Endothelial cell of umbilical vein (primary cell): Measurements from ENCODE around the gene NHP2. TPM values are rescaled to one million over a fixed set of nuclear protein-coding genes. Genes with fewer than 3 reads are reported as not detected.

ENCODE experiments used
- BruUV-seq: library from RNA; stranded (reverse); fragments of 400-500 nt; replicated peaks from 2 replicates; lab custom pipeline; 2021; lab: Mats Ljungman, UMichigan
- CTCF ChIA-PET: fragments of 300-600, 350-600 bp; sonication (Branson Sonifier 250); formaldehyde crosslinking; loops from one replicate; lab custom pipeline; 2021; ENCODE audit warnings: antibody characterized with exemption, inconsistent platforms; lab: Charles Lee
- POLR2A ChIA-PET: fragments of 300-600, 350-600 bp; sonication (Branson Sonifier 250); formaldehyde crosslinking; loops from one replicate; lab custom pipeline; 2021; ENCODE audit warnings: antibody characterized with exemption, inconsistent platforms; lab: Charles Lee
- DNase-seq: peaks from one replicate; pipeline ENCODE4 v3.0.0-alpha.2; 2011; ENCODE audit warnings: low read depth, low spot score
- FAIRE-seq: peaks from 2 replicates; lab custom pipeline; 2011; peaks lifted over from hg19 to GRCh38; lab: Jason Lieb, UNC
- H2AFZ ChIP-seq: 2 replicates; pipeline ENCODE4 v1.6.0; 2012; ENCODE audit warnings: low read depth, low read length, control low read depth, inconsistent platforms
- H3K27ac ChIP-seq: 2 replicates; pipeline ENCODE4 v1.5.1; 2011; ENCODE audit warnings: low read depth, mild to moderate bottlenecking, control low read depth, low read length, moderate library complexity; ENCODE audit not compliant: insufficient read depth
- H3K27me3 ChIP-seq, 2 experiments: 2 replicates each; pipeline versions ENCODE4 v1.6.0 to v1.6.1; 2011; ENCODE audit warnings: low read length in 2 of 2, mixed read lengths in 1 of 2; ENCODE audit not compliant: control insufficient read depth in 2 of 2, insufficient read depth in 2 of 2
- H3K36me3 ChIP-seq, 2 experiments: 2 replicates in 1 of 2; 3 replicates in 1 of 2; pipeline ENCODE4 v1.5.1; 2011; ENCODE audit warnings: low read length in 2 of 2, mild to moderate bottlenecking in 1 of 2, moderate library complexity in 1 of 2; ENCODE audit not compliant: control insufficient read depth in 2 of 2, insufficient read depth in 2 of 2; ENCODE audit errors: extremely low read depth in 1 of 2
- H3K4me1 ChIP-seq: 3 replicates; pipeline ENCODE4 v1.5.1; 2011; ENCODE audit warnings: mild to moderate bottlenecking, low read length; ENCODE audit not compliant: control insufficient read depth, insufficient read depth; ENCODE audit errors: extremely low read depth
- H3K4me2 ChIP-seq: 2 replicates; pipeline ENCODE4 v1.6.1; 2011; ENCODE audit warnings: low read length, control low read depth, mixed read lengths; ENCODE audit not compliant: insufficient read depth
- H3K4me3 ChIP-seq, 3 experiments: fragments of 200-600 bp in 1 of 3; sonication (generic), shearing (Covaris generic) in 1 of 3; replicated peaks in 1 of 3; 2 replicates each; pipeline ENCODE4 v1.5.1; 2011 to 2016; ENCODE audit warnings: control low read depth in 3 of 3, low read length in 3 of 3, mild to moderate bottlenecking in 2 of 3, inconsistent platforms in 1 of 3, low read depth in 1 of 3, moderate library complexity in 1 of 3; ENCODE audit not compliant: insufficient read depth in 1 of 3
- H3K79me2 ChIP-seq: 2 replicates; pipeline ENCODE4 v1.6.0; 2012; ENCODE audit warnings: low read length, inconsistent platforms; ENCODE audit not compliant: control insufficient read depth, insufficient read depth
- H3K9ac ChIP-seq: replicated peaks from 2 replicates; pipeline ENCODE3; 2011; ENCODE audit warnings: low read length, control low read depth; ENCODE audit not compliant: insufficient read depth; ENCODE audit errors: extremely low read depth
- H3K9me1 ChIP-seq: replicated peaks from 3 replicates; pipeline ENCODE4 v1.6.0; 2011; ENCODE audit warnings: mild to moderate bottlenecking, low read length; ENCODE audit not compliant: control insufficient read depth, insufficient read depth; ENCODE audit errors: extremely low read depth
- H3K9me3 ChIP-seq: replicated peaks from 2 replicates; pipeline ENCODE4 v1.5.1; 2012; ENCODE audit warnings: low read length, inconsistent platforms; ENCODE audit not compliant: control insufficient read depth, insufficient read depth
- H4K20me1 ChIP-seq: replicated peaks from 2 replicates; pipeline ENCODE3; 2011; ENCODE audit warnings: mild to moderate bottlenecking, low read length; ENCODE audit not compliant: control insufficient read depth, insufficient read depth; ENCODE audit errors: extremely low read depth
- CTCF ChIP-seq, 2 donors: IDR thresholded peaks; 1 replicate in 1 of 2; 2 replicates in 1 of 2; pipeline ENCODE4 v1.5.1; 2011; ENCODE audit warnings: low read length in 2 of 2, mild to moderate bottlenecking in 2 of 2, moderate library complexity in 2 of 2, control low read depth in 1 of 2, inconsistent platforms in 1 of 2, low read depth in 1 of 2; ENCODE audit not compliant: insufficient read depth in 1 of 2; ENCODE audit errors: extremely low read depth in 1 of 2
- EZH2 ChIP-seq: IDR thresholded peaks from 2 replicates; pipeline ENCODE4 v1.6.1; 2012; ENCODE audit warnings: borderline replicate concordance, low read depth, mild to moderate bottlenecking, moderate library complexity, low read length, inconsistent platforms; ENCODE audit not compliant: severe bottlenecking
- FOS ChIP-seq: IDR thresholded peaks from 2 replicates; pipeline ENCODE4 v1.6.1; 2011; ENCODE audit warnings: mild to moderate bottlenecking, low read length, moderate library complexity, borderline replicate concordance; ENCODE audit not compliant: insufficient read depth
- GATA2 ChIP-seq: IDR thresholded peaks from 2 replicates; pipeline ENCODE4 v1.7.0; 2011; ENCODE audit warnings: low read depth, mild to moderate bottlenecking, moderate library complexity, mixed read lengths, low read length; ENCODE audit not compliant: insufficient read length, insufficient read depth
- JUN ChIP-seq: IDR thresholded peaks from 2 replicates; pipeline ENCODE4 v1.6.1; 2011; ENCODE audit warnings: borderline replicate concordance, low read depth; ENCODE audit not compliant: insufficient read length, insufficient read depth
- MAX ChIP-seq: IDR thresholded peaks from 2 replicates; pipeline ENCODE4 v1.6.1; 2011; ENCODE audit not compliant: insufficient read depth, insufficient read length
- MYC ChIP-seq: IDR thresholded peaks from one replicate; pipeline ENCODE4 v1.6.1; 2011; ENCODE audit warnings: mild to moderate bottlenecking, low read depth, low read length
- POLR2A ChIP-seq: IDR thresholded peaks from 2 replicates; pipeline ENCODE4 v1.6.1; 2012; ENCODE audit warnings: low read depth, mild to moderate bottlenecking, control low read depth, low read length
- POLR2AphosphoS5 ChIP-seq: IDR thresholded peaks from 2 replicates; pipeline ENCODE4 v1.6.1; 2012; ENCODE audit warnings: low read depth, mild to moderate bottlenecking, control low read depth, low read length, moderate library complexity; ENCODE audit not compliant: insufficient read depth
- dilution Hi-C: fragments of 300-500 bp; cut with MboI; formaldehyde crosslinking; loops from one replicate; pipeline ENCODE4 v1.15.0; 2019; ENCODE audit warnings: low sequenced_read_pairs; ENCODE audit not compliant: extremely low pct_ligation_motif_present
- intact Hi-C: fragments of 100-400 bp; cut with micrococcal nuclease; formaldehyde crosslinking; loops from one replicate; pipeline ENCODE4 v1.10.0; 2022
- polyA plus RNA-seq, 4 experiments: library from polyadenylated mRNA; depleted of rRNA in 3 of 4; stranded (reverse) in 3 of 4; unstranded in 1 of 4; fragments of >200 nt; gene quantifications; 2 replicates each; pipeline versions ENCODE4 v1.2.1 to v1.2.3, GENCODE V29; 2011 to 2012; ENCODE audit warnings: missing spikeins in 1 of 4
- total RNA-seq: library from RNA; stranded (reverse); gene quantifications from 2 replicates; pipeline ENCODE4 v1.2.3, GENCODE V29; 2021

The NHP2 gene
- total and polyA plus RNA-seq, 2 donors (not counting 3 experiments of a cell fraction or from before 2014, with no cell fraction given), result 205 to 220 TPM

GRCh38 chr5:178180141-178180863, 26.6 kb upstream of the NHP2 start:
- CTCF ChIA-PET, result interaction anchor here (1.2 kb wide), 1 partner anchor 105 kb away, joined by 3 read pairs; no protein-coding TSS in a partner anchor
- Histone ChIP-seq H3K4me3 (no peak overlapping the region), H3K9me1 (no peaks in the 10 kb centered on the region), H3K27ac (no peak overlapping the region), H3K9ac (no peak overlapping the region), H3K79me2 (no peaks in the 10 kb centered on the region), H3K36me3 (no peaks in the 10 kb centered on the region), H3K4me2 (no peak overlapping the region), H4K20me1 (no peaks in the 10 kb centered on the region), H3K4me1 (no peaks in the 10 kb centered on the region), H3K27me3 (no peaks in the 10 kb centered on the region), H3K9me3 (no peaks in the 10 kb centered on the region), H2AFZ (no peak overlapping the region)
- no TSS peak for BruUV-seq
- dilution Hi-C loops (no loop called here), intact Hi-C loops (no loop called here)
- TF ChIP-seq JUN, result no peak
- TF ChIP-seq CTCF (IDR thresholded peaks at IDR 0.05; ENCODE audit: extremely low read depth in 1 of 2, insufficient read depth in 1 of 2, low read depth in 1 of 2, low read length in 2 of 2), result no peak
- TF ChIP-seq FOS, result no peak
- TF ChIP-seq POLR2A, result no peak
- FAIRE-seq (no peak), DNase-seq (no peak)
- POLR2A ChIA-PET, result interaction anchor here (1.2 kb wide), 1 partner anchor 24 kb away, joined by 3 read pairs; the partner anchor contains the start of gene HNRNPAB

GRCh38 chr5:178177569-178177968, 23.9 kb upstream of the NHP2 start:
- dilution Hi-C loops (no loop called here), intact Hi-C loops (no loop called here)
- H2AFZ ChIP-seq, result no peak overlapping the region
- POLR2A ChIA-PET, result no interaction called here
- CTCF ChIA-PET, result no interaction called here
- no peak overlapping the region for H3K4me3 ChIP-seq
- H3K9me1 ChIP-seq, result no peaks in the 10 kb centered on the region
- no peaks in the 10 kb centered on the region for H3K4me1 ChIP-seq
- FAIRE-seq (no peak), DNase-seq (no peak)
- H3K36me3 ChIP-seq, result no peaks in the 10 kb centered on the region
- no peaks in the 10 kb centered on the region for H3K79me2 ChIP-seq
- no peak overlapping the region for H3K9ac ChIP-seq
- no peak overlapping the region for H3K27ac ChIP-seq
- no peak overlapping the region for H3K4me2 ChIP-seq
- TF ChIP-seq CTCF (IDR thresholded peaks at IDR 0.05; ENCODE audit: extremely low read depth in 1 of 2, insufficient read depth in 1 of 2, low read depth in 1 of 2, low read length in 2 of 2) (no peak), MYC (no peak), JUN (no peak), POLR2AphosphoS5 (no peak), POLR2A (no peak), EZH2 (no peak), MAX (no peak), FOS (no peak), GATA2 (no peak)
- no peaks in the 10 kb centered on the region for H3K27me3 ChIP-seq
- BruUV-seq, result no TSS peak
- no peaks in the 10 kb centered on the region for H4K20me1 ChIP-seq
- no peaks in the 10 kb centered on the region for H3K9me3 ChIP-seq
